Heart left ventricle (tissue), 13 donors: Measurements from ENCODE around the gene PLXNB1.

Experiments used
- CTCF ChIP-seq, 12 donors: fragments of 200-600 bp; sonication (generic) in 4 of 12; IDR thresholded peaks; one replicate each; pipeline versions ENCODE4 v1.5.0 to v1.8.0; 2018 to 2022; ENCODE audit warnings: antibody characterized with exemption in 12 of 12, mild to moderate bottlenecking in 5 of 12
- POLR2A ChIP-seq, 2 donors: fragments of 450-650 bp; IDR thresholded peaks; one replicate each; pipeline ENCODE4 v1.6.1; 2017; ENCODE audit warnings: antibody characterized with exemption in 2 of 2, mild to moderate bottlenecking in 2 of 2, moderate library complexity in 2 of 2
- donor health status: ischemic (EF 13 %, LVEDD 7.1; RV severe dilation, severe dysfunction).
- donor health status: DM: no; HTN: yes; CAD: no.
- donor health status: DM: no; HTN: no; CAD: no.
- donor health status: ischemic (EF 25% LVEDD 6.9; RV normal size, moderate dysfunction).
- donor health status: ischemic (EF 25% LVEDD 5.7; RV mildly dilated, moderate dysfunction).
- donor health status: ischemic (EF 35%, LVEDD 5.7; RV mildly dilated, moderate dysfunction).
- donor health status: nonischemic (EF 11% LVEDD 7.7; RV severe dilation, severe dysfunction).
- donor health status: DM: yes; HTN: yes; CAD: no.
- donor health status: PGD.
- donor health status: ischemic (EF 29% LVEDD 5.4; RV normal size, mild dysfunction).
- donor health status: nonischemic (EF 23%, LVEDD 6.1; RV moderate dilation, normal function).

DNA sequence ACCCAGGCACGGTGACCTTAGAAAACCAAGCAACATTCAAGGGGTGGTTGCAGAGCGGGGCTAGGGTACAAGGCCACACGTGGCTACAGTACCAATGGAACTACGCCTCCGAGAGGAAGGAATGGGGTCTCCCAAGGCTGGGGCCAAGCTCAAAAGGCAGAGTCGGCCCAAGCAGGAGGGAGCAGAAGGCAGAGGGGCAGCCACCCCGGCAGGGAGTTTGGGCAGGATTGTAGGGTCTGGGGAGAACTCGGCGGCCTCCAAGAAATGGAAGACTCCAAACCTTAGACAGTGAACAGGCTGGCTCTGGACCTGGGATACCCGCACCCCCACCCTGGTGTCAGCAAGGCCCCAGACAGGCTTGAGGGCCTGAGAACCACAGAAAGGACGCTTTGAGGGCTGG, 45.3 kb upstream of the PLXNB1 start:
- TF ChIP-seq CTCF (IDR thresholded peaks at IDR 0.05) (no peak), POLR2A (IDR thresholded peaks at IDR 0.05) (no peak)
